ENCODE data around the gene TOM1. TPM values are rescaled to one million over a fixed set of nuclear protein-coding genes. Genes with fewer than 3 reads are reported as not detected.

The TOM1 gene
- total RNA-seq, 2 experiments from 2014 or later: 211 to 219 TPM

- Histone ChIP-seq H3K27ac (ENCODE audit: low read depth in 1 of 2, low read length in 2 of 2) (no peak overlapping the region), H3K4me3 (ENCODE audit: low read length) (no peak overlapping the region), H3K36me3 (ENCODE audit: insufficient read depth, low read length) (peaks cover 72% of the 10 kb centered on the region), H3K27me3 (ENCODE audit: control insufficient read depth in 1 of 2, insufficient read depth in 2 of 2, low read length in 2 of 2) (no peaks in the 10 kb centered on the region), H3K4me1 (ENCODE audit: insufficient read depth, low read length) (no peaks in the 10 kb centered on the region), H3K9me3 (ENCODE audit: control insufficient read depth in 1 of 2, insufficient read depth in 1 of 2, low read length in 2 of 2) (no peaks in the 10 kb centered on the region)
- CTCF ChIA-PET: interaction anchor here (0.5 kb wide), 1 partner anchor 10 kb away, joined by 3 read pairs; no protein-coding TSS in a partner anchor
- H3K36me3 Mint-ChIP-seq (ENCODE audit: low read depth): peaks cover 82% of the 10 kb centered on the region
- H3K4me1 Mint-ChIP-seq (ENCODE audit: low read depth): peaks cover 19% of the 10 kb centered on the region
- H3K9me3 Mint-ChIP-seq: no peaks in the 10 kb centered on the region
- TF ChIP-seq CTCF (IDR thresholded peaks at IDR 0.05): no peak
- POLR2A ChIA-PET: no interaction called here
- no peak overlapping the region for H3K4me3 Mint-ChIP-seq
- no peak overlapping the region for H3K27ac Mint-ChIP-seq
- intact Hi-C loops (cut with DNase I, micrococcal nuclease): no loop called here
- no peak for ATAC-seq (ENCODE audit: poor library complexity)
- no peak for DNase-seq
- H3K27me3 Mint-ChIP-seq: no peaks in the 10 kb centered on the region
Observed at GRCh38 chr22:35264986-35265385, 34.7 kb upstream of the TOM1 start.

- Mint-ChIP-seq H3K36me3 (ENCODE audit: low read depth) (peaks cover 89% of the 10 kb centered on the region), H3K4me1 (ENCODE audit: low read depth) (peaks cover 19% of the 10 kb centered on the region), H3K27me3 (no peaks in the 10 kb centered on the region), H3K9me3 (no peaks in the 10 kb centered on the region), H3K27ac (no peak overlapping the region), H3K4me3 (no peak overlapping the region)
- ATAC-seq (ENCODE audit: poor library complexity): no peak
- Histone ChIP-seq H3K4me1 (ENCODE audit: insufficient read depth, low read length) (no peaks in the 10 kb centered on the region), H3K27ac (ENCODE audit: low read depth in 1 of 2, low read length in 2 of 2) (no peak overlapping the region), H3K9me3 (ENCODE audit: control insufficient read depth in 1 of 2, insufficient read depth in 1 of 2, low read length in 2 of 2) (no peaks in the 10 kb centered on the region), H3K27me3 (ENCODE audit: control insufficient read depth in 1 of 2, insufficient read depth in 2 of 2, low read length in 2 of 2) (no peaks in the 10 kb centered on the region), H3K4me3 (ENCODE audit: low read length) (no peak overlapping the region), H3K36me3 (ENCODE audit: insufficient read depth, low read length) (peaks cover 83% of the 10 kb centered on the region)
- ChIA-PET POLR2A (interaction anchor here (2.9 kb wide), 1 partner anchor 8 kb away, joined by 17 read pairs; the partner anchor contains the start of gene HMGXB4), CTCF (interaction anchor here (1.4 kb wide), 1 partner anchor 9 kb away, joined by 4 read pairs; the partner anchor contains the start of gene HMGXB4)
- TF ChIP-seq CTCF (IDR thresholded peaks at IDR 0.05): no peak
- intact Hi-C loops (cut with DNase I, micrococcal nuclease): no loop called here
- DNase-seq: no peak
Observed at GRCh38 chr22:35266277-35266676, 33.4 kb upstream of the TOM1 start.

- POLR2A ChIA-PET: interaction anchor here (0.6 to 2.0 kb wide), 2 partner anchors 9 to 12 kb away, joined by 3 to 6 read pairs; partner anchors contain the start of gene HMGXB4
- CTCF ChIA-PET: no interaction called here
- no peaks in the 10 kb centered on the region for H3K9me3 ChIP-seq (ENCODE audit: control insufficient read depth in 1 of 2, insufficient read depth in 1 of 2, low read length in 2 of 2)
- DNase-seq: no peak
- H3K36me3 ChIP-seq (ENCODE audit: insufficient read depth, low read length): peaks cover 58% of the 10 kb centered on the region
- Mint-ChIP-seq H3K27me3 (no peaks in the 10 kb centered on the region), H3K4me3 (no peak overlapping the region), H3K27ac (no peak overlapping the region), H3K4me1 (ENCODE audit: low read depth) (peaks cover 42% of the 10 kb centered on the region), H3K36me3 (ENCODE audit: low read depth) (peaks cover 79% of the 10 kb centered on the region), H3K9me3 (no peaks in the 10 kb centered on the region)
- no peak overlapping the region for H3K27ac ChIP-seq (ENCODE audit: low read depth in 1 of 2, low read length in 2 of 2)
- peaks cover 7% of the 10 kb centered on the region for H3K4me1 ChIP-seq (ENCODE audit: insufficient read depth, low read length)
- no peak for ATAC-seq (ENCODE audit: poor library complexity)
- no peaks in the 10 kb centered on the region for H3K27me3 ChIP-seq (ENCODE audit: control insufficient read depth in 1 of 2, insufficient read depth in 2 of 2, low read length in 2 of 2)
- TF ChIP-seq CTCF (IDR thresholded peaks at IDR 0.05): no peak
- no peak overlapping the region for H3K4me3 ChIP-seq (ENCODE audit: low read length)
- intact Hi-C loops (cut with DNase I, micrococcal nuclease): no loop called here
Observed at GRCh38 chr22:35269630-35270029, 30.1 kb upstream of the TOM1 start.

Data from CD4-positive, alpha-beta T cell (primary cell).